Naive B cell (primary cell): ENCODE results near the gene COL8A1. TPM values are rescaled to one million over a fixed set of nuclear protein-coding genes. Genes with fewer than 3 reads are reported as not detected.
A peak's percentile ranks its signal among the peaks of the same experiment; 100 is the strongest.

Experiments used
- ATAC-seq, 2 donors: fragments of 150-1000 bp; cut with Tn5 transposase; 2 replicates each; pipeline ENCODE4 v1.10.0; 2021; ENCODE audit warnings: low read depth in 2 of 2, mild to moderate bottlenecking in 2 of 2, moderate library complexity in 2 of 2
- DNase-seq: peaks from one replicate; pipeline ENCODE4 v3.0.0; 2022
- H3K27ac Mint-ChIP-seq, 6 donors: one replicate each; pipeline ENCODE4 v1.8.0; 2020 to 2022; ENCODE audit warnings: mild to moderate bottlenecking in 6 of 6, mixed read lengths in 6 of 6, moderate library complexity in 5 of 6, inconsistent platforms in 2 of 6
- H3K27me3 Mint-ChIP-seq, 3 donors: one replicate each; pipeline ENCODE4 v1.8.0; 2021 to 2022; ENCODE audit warnings: mixed read lengths in 3 of 3, mild to moderate bottlenecking in 1 of 3
- H3K36me3 Mint-ChIP-seq, 2 donors: one replicate each; pipeline ENCODE4 v1.8.0; 2020 to 2022; ENCODE audit warnings: mixed read lengths in 2 of 2, inconsistent platforms in 1 of 2, mild to moderate bottlenecking in 1 of 2
- H3K4me1 Mint-ChIP-seq, 3 donors: one replicate each; pipeline ENCODE4 v1.8.0; 2020 to 2022; ENCODE audit warnings: mixed read lengths in 3 of 3, inconsistent platforms in 1 of 3, mild to moderate bottlenecking in 1 of 3, moderate library complexity in 1 of 3
- H3K4me3 Mint-ChIP-seq, 8 donors: one replicate each; pipeline ENCODE4 v1.8.0; 2020 to 2022; ENCODE audit warnings: mild to moderate bottlenecking in 8 of 8, mixed read lengths in 8 of 8, moderate library complexity in 8 of 8, inconsistent platforms in 2 of 8
- H3K9me3 Mint-ChIP-seq, 7 donors: one replicate each; pipeline ENCODE4 v1.8.0; 2020 to 2022; ENCODE audit warnings: mixed read lengths in 7 of 7, mild to moderate bottlenecking in 5 of 7, inconsistent platforms in 2 of 7, moderate library complexity in 1 of 7
- polyA plus RNA-seq, 6 donors: library from polyadenylated mRNA; unstranded; fragments of 300-500 nt; fragmentation: Illumina TruSeq; gene quantifications; one replicate each; pipeline ENCODE4 v1.2.3, GENCODE V29; 2021; ENCODE audit warnings: low read depth in 6 of 6

The COL8A1 gene
- polyA plus RNA-seq, 6 donors from 2014 or later, result not detected

DNA sequence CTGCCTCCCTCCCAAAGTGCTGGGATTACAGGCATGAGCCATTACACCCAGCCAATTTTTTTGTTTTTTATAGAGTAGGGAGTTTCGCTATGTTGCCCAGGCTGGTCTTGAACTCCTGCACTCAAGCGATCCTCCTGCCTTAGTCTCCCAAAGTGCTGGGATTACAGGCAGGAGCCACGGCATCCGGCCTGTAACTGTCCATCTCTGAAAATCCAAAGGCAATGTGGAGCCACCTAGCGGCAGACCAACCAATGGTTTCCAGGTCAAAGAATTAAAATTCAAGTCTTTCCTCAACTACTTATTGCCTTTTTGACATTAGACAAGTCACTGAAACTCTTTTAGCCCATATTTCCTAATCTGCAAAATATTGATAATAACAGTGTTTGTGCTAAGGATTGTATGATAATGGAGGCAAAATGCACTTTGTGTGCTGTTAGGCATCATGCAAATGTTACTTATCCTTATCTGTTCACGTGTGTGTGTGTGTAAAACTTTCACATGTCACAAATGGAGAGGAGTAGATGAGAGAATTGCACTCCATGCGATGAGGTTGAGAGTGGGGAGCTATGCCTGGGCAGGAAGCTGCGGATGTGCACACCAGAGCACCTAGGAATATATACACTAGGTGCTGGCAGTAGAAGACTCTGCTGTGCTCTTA lies 48.7 kb downstream of the COL8A1 start:
- no peak for DNase-seq
- Mint-ChIP-seq H3K27me3 (peaks cover 16 to 21% (median 21%) of the 10 kb centered on the region in 3 donors), H3K9me3 (peaks cover 0 to 2% (median 0%) of the 10 kb centered on the region in 7 donors), H3K36me3 (no peaks in the 10 kb centered on the region), H3K4me1 (no peaks in the 10 kb centered on the region), H3K27ac (no peak overlapping the region), H3K4me3 (no peak overlapping the region)
- ATAC-seq, result no peak

- Mint-ChIP-seq H3K9me3 (peaks cover 0 to 3% (median 0%) of the 10 kb centered on the region in 7 donors), H3K4me3 (no peak overlapping the region), H3K4me1 (no peaks in the 10 kb centered on the region), H3K36me3 (no peaks in the 10 kb centered on the region), H3K27me3 (peaks cover 16 to 23% (median 20%) of the 10 kb centered on the region in 3 donors), H3K27ac (no peak overlapping the region)
- DNase-seq (no peak), ATAC-seq (no peak)
Observed at GRCh38 chr3:99690761-99691369, 52.5 kb downstream of the COL8A1 start.

DNA sequence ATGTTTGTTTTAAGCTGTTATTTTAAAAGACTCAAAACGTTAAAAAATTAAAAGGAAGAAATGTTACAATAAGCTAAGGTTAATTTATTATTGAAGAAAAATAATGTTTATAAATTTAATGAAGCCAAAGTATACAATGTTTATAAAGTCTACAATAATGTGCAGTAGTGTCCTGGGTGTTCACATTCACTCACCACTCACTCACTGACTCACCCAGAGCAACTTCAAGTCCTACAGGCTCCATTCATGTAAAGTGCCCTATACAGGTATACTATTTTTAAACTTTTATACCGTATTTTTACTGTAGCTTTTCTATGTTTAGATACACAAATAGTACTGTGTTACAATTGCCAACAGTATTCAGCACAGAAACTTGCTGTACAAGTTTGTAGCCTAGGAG lies 55.2 kb downstream of the COL8A1 start:
- H3K4me3 Mint-ChIP-seq, result no peak overlapping the region
- peaks cover under 1 to 15% (median 3%) of the 10 kb centered on the region in 3 donors for H3K27me3 Mint-ChIP-seq
- ATAC-seq, result no peak
- no peaks in the 10 kb centered on the region for H3K4me1 Mint-ChIP-seq
- H3K27ac Mint-ChIP-seq, result no peak overlapping the region
- no peaks in the 10 kb centered on the region for H3K36me3 Mint-ChIP-seq
- no peak for DNase-seq
- H3K9me3 Mint-ChIP-seq, result peaks cover 0 to 6% (median 0%) of the 10 kb centered on the region in 7 donors

DNA sequence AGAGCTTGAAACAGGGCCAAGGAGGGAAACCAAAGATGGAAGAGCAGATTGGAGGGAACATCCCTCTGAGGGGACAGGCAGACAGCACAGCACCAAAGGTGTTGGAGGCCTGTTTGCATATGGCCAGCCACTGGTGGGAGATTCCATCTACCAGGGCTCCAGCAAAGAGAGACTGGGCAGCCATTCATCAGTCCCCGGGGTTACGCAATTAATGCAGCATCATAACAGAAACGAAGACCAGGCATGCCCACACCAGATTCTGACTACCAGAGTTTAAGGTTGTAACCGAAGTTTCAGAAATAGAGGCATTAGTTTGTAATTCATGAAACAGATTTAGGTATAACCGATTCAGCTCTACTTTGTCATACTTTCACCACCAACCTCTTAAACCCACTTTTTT lies 58.1 kb downstream of the COL8A1 start:
- DNase-seq, result no peak
- Mint-ChIP-seq H3K4me3 (peak overlapping the region in 1 of 8 donors; percentile 52), H3K27me3 (peaks cover 0 to 11% (median 0%) of the 10 kb centered on the region in 3 donors), H3K4me1 (no peaks in the 10 kb centered on the region), H3K27ac (peak overlapping the region in 1 of 6 donors; percentile 84), H3K9me3 (peaks cover 0 to 6% (median 0%) of the 10 kb centered on the region in 7 donors), H3K36me3 (no peaks in the 10 kb centered on the region)
- no peak for ATAC-seq

GRCh38 chr3:99697250-99697649 lies 58.9 kb downstream of the COL8A1 start:
- no peaks in the 10 kb centered on the region for H3K4me1 Mint-ChIP-seq
- no peak overlapping the region for H3K4me3 Mint-ChIP-seq
- H3K36me3 Mint-ChIP-seq, result no peaks in the 10 kb centered on the region
- no peak overlapping the region for H3K27ac Mint-ChIP-seq
- ATAC-seq (no peak), DNase-seq (no peak)
- H3K9me3 Mint-ChIP-seq, result peaks cover 0 to 4% (median 0%) of the 10 kb centered on the region in 7 donors
- H3K27me3 Mint-ChIP-seq, result peaks cover 0 to 6% (median 0%) of the 10 kb centered on the region in 3 donors

DNA sequence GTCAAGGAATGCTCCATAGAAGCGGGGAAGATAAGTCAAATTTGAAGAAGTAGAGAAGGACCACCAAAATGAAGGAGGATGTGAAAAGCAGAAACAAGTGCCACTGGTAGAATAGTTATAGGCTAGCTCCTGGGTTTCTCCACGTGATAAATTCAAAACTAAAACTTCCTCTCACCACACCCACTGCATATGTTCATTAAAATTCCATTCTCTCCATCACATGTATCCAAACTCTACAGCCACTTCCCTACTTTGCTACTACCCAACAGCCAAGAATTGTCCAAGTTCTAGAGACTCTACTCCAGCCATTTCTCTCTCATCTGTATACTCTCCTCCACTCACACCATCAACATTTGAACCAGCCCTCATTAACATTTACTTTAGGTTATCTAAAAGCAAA lies 60.5 kb downstream of the COL8A1 start:
- Mint-ChIP-seq H3K9me3 (peaks cover 0 to 4% (median 0%) of the 10 kb centered on the region in 7 donors), H3K27ac (no peak overlapping the region), H3K27me3 (peaks cover 0 to 6% (median 0%) of the 10 kb centered on the region in 3 donors), H3K4me1 (no peaks in the 10 kb centered on the region), H3K4me3 (no peak overlapping the region), H3K36me3 (no peaks in the 10 kb centered on the region)
- no peak for DNase-seq
- no peak for ATAC-seq

DNA sequence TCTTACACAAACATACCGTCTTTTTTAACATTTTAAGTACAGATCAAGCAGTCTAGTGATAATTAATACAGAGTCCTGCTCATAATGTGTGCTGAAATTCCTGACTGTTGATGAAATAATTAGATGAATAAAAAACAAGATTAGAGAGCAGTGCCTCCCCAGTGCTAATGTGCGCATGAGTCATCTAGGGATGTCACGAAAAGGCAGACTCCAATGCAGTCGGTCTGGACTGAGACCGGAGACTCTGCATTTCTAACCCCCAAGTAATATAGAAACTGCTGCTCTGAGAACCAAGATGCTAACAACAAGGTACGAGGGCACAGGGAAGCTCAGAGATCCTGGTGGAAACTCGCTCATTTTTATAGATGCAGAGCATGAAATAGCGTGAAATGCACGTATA lies 61.4 kb downstream of the COL8A1 start:
- H3K9me3 Mint-ChIP-seq, result peaks cover 0 to 4% (median 0%) of the 10 kb centered on the region in 7 donors
- H3K27me3 Mint-ChIP-seq, result peaks cover 0 to 6% (median 0%) of the 10 kb centered on the region in 3 donors
- ATAC-seq, result no peak
- H3K36me3 Mint-ChIP-seq, result no peaks in the 10 kb centered on the region
- no peak for DNase-seq
- H3K4me1 Mint-ChIP-seq, result no peaks in the 10 kb centered on the region
- no peak overlapping the region for H3K4me3 Mint-ChIP-seq
- H3K27ac Mint-ChIP-seq, result no peak overlapping the region

DNA sequence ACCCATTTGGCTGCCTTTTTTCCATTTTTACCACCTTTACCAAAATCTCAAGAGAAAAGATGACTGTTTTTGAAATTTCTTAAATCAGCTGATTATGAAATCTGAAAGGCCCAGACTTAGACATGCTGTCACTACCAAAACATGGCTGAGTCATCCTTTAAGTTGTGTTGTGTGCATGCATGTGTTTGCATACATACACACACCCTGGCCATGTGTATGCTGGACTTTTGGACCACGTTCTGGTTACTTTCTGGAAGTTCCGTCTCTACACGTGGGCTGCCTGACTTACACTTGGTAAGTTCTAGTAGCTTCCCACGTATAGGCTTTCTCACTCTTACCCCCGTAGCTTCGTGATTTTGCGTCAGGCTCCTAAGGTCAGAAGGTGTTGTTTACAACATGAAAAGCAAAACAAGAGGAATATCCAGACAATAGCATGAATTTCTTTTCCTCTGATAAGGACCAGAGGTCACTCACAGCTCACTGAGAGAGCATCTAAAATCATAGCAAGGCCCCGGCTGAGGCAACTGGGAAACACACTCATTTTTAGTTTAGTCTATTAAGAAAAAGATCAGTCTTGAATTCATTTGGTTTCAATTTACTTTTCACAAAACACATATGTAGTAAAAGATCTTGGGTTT lies 62.4 kb downstream of the COL8A1 start:
- Mint-ChIP-seq H3K27me3 (peaks cover 0 to 6% (median 0%) of the 10 kb centered on the region in 3 donors), H3K36me3 (no peaks in the 10 kb centered on the region), H3K27ac (no peak overlapping the region), H3K9me3 (peaks cover 0 to 4% (median 0%) of the 10 kb centered on the region in 7 donors), H3K4me1 (no peaks in the 10 kb centered on the region), H3K4me3 (no peak overlapping the region)
- ATAC-seq, result no peak
- DNase-seq, result no peak

GRCh38 chr3:99702953-99703943 lies 64.9 kb downstream of the COL8A1 start:
- H3K9me3 Mint-ChIP-seq, result no peaks in the 10 kb centered on the region
- ATAC-seq (no peak), DNase-seq (no peak)
- H3K27ac Mint-ChIP-seq, result no peak overlapping the region
- H3K4me3 Mint-ChIP-seq, result no peak overlapping the region
- no peaks in the 10 kb centered on the region for H3K36me3 Mint-ChIP-seq
- no peaks in the 10 kb centered on the region for H3K4me1 Mint-ChIP-seq
- peaks cover 0 to under 1% (median 0%) of the 10 kb centered on the region in 3 donors for H3K27me3 Mint-ChIP-seq

DNA sequence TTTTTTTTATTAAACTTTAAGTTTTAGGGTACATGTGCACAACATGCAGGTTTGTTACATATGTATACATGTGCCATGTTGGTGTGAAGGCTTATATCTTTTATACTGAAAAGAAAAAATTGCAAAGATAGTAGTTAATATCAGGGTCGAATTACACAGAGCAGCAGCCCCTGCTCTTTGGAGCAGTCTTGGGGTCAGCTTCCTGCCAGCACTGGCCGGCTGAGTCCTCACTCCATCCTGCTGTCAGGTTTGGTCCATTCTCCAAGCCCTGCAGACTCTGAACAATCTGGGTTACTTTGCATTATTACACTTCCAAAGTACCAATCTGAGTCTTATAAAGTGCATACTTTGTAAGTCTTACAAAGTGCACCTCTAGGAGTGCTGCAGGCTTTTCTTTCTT lies 66.0 kb downstream of the COL8A1 start:
- Mint-ChIP-seq H3K27me3 (peaks cover 0 to 11% (median 0%) of the 10 kb centered on the region in 3 donors), H3K4me3 (no peak overlapping the region), H3K4me1 (no peaks in the 10 kb centered on the region), H3K36me3 (no peaks in the 10 kb centered on the region), H3K9me3 (no peaks in the 10 kb centered on the region), H3K27ac (no peak overlapping the region)
- no peak for DNase-seq
- ATAC-seq, result no peak

GRCh38 chr3:99706410-99706809 lies 68.0 kb downstream of the COL8A1 start:
- Mint-ChIP-seq H3K27me3 (peaks cover 0 to 11% (median 0%) of the 10 kb centered on the region in 3 donors), H3K36me3 (no peaks in the 10 kb centered on the region), H3K4me1 (no peaks in the 10 kb centered on the region), H3K4me3 (no peak overlapping the region), H3K9me3 (no peaks in the 10 kb centered on the region), H3K27ac (no peak overlapping the region)
- no peak for ATAC-seq
- no peak for DNase-seq

- H3K4me1 Mint-ChIP-seq, result no peaks in the 10 kb centered on the region
- H3K27ac Mint-ChIP-seq, result peak overlapping the region in 1 of 6 donors; percentile 29
- H3K4me3 Mint-ChIP-seq, result no peak overlapping the region
- ATAC-seq (no peak), DNase-seq (no peak)
- no peaks in the 10 kb centered on the region for H3K36me3 Mint-ChIP-seq
- no peaks in the 10 kb centered on the region for H3K9me3 Mint-ChIP-seq
- H3K27me3 Mint-ChIP-seq, result peaks cover 0 to 11% (median 7%) of the 10 kb centered on the region in 3 donors
Observed at GRCh38 chr3:99708207-99708745, 69.9 kb downstream of the COL8A1 start.

DNA sequence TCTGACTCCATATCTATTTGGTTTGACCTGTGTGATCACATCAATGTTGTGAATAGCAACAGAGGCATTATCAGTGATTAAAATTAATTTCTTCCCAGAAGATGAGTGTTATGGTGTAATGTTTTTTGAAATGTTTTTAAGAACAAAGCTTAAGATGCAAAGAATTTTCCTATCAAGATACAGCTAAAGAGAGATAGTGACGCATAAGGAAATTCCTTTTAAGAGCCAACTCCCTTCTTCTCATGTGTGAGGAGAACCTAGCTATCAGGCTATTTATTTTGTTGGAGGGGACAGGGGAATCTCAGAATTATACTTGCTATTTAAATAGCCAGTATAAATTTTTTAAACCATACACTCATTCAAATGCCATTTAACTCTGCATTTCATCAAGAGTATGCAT lies 71.3 kb downstream of the COL8A1 start:
- Mint-ChIP-seq H3K27ac (no peak overlapping the region), H3K36me3 (no peaks in the 10 kb centered on the region), H3K9me3 (no peaks in the 10 kb centered on the region), H3K4me3 (no peak overlapping the region), H3K27me3 (peaks cover 0 to 12% (median 8%) of the 10 kb centered on the region in 3 donors), H3K4me1 (no peaks in the 10 kb centered on the region)
- ATAC-seq, result no peak
- no peak for DNase-seq
